NCI-H187 treated with DMSO at 0.1 percent for 48 hours (cell line): ENCODE measurements around the gene IDS.

ENCODE experiments used
- DNase-seq: peaks from one replicate; lab custom pipeline; 2025; lab: John Stamatoyannopoulos, UW

IDS gene

DNA sequence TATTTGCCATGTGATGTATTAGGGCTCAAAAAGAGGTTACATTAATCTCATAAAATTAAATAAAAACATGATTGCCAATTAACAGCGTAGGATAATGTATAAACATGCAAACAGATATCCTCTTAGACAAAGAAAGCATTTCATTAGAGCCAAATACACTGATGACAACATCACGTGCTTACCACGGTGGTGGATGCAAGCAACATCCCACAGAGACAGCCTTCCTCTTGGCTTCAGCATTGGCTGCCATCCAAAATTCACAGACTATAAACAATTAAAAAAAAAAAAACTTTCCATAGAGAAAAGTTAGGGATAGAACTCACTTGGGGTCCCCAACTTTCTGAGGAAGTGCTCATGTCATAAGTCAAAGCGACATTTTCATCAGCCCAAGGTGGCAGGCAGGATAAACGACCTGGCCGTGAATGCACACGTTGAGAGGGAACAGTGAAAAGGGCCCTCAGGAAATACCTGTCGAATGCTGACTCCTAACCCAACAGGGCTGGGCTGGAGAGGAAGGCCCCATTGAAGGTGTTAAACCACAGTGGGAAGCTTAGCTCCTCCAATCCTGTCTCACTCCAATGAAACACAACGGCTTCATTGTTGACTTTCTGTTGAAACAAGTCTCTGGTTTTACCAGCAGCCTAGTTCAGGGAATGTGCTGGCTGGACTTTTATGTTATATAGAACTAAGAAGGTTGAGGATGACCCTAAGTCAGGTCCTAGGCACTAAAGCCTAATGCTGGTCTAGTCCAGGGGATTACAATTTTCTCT is 48.4 kb downstream of the IDS start:
- DNase-seq = no peak

DNA sequence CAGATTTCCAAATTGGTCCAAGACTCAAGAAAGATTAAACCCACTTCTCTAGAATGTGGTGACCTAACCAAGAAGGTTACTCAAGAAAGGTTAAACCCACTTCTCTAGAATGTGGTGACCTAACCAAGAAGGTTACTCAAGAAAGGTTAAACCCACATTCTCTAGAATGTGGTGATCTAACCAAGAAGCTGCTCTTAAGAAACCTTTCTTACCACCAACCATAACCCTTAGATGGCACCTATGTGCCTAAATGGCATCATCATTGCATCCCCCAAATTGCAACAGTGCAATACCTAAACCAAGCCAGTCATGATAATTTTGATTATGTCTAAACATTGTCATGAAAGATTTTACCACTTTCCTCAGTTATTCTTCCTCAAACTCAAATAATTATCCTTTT is 49.2 kb downstream of the IDS start:
- DNase-seq = no peak

DNA sequence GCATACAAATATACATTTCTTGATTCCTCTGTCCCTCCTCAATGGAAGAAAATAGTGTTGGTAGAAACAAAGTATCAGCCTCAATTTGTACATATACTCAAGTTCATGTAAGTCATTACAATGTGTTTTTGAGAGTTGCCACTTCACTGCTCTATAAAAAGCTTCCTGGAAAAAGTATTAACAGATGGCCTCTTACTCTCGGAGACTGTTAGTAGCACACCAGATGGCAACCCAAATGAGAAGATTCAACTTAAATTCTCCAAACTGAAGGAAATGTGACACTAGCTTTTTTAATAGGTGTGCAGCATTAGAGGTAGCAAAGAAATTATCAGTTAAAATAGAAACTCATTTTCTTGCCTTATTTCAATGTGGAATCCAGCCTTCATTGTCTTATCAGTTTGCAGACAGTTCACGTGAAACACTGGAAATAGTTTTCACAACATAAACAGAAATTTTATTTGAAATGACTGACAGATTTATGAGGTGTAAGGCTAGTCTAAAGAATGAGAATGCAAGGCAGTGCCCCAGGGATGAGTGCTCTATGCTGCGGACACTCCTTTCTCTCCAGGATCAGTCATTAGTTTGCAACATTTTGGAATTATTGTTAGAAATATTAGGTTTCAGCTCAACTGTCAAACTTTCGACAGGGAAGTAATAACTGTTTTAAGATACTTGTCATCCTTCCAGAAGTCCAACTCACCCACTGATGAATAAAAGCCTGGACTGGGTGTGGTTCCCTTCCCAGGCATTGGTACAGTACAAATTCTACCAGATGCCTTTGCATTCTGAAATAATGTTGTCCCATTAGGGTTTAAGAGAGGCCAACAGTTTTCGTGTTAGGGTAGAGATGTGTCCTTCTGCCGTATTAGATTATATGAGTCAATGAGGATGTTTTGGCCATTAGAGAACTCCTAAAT is 50.9 kb downstream of the IDS start:
- DNase-seq = no peak

DNA sequence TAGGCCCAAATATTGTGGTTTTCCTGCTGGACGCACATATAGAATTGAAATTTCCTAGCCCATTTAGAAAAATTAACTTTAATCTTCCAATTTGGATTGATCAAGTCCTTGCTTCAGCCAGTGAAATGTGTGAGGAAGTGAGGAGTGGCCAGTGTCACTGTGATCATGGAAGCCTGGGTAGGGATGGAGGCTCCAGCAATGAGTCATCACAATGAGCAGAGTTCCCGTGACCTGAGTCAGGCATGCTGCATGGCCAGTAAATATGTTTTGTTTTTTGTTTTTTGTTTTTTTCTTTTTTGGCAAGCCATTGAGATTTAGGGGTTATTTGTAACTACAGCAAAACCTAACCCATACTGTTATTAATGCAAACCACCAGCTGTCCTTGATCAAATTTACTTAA is 52.1 kb downstream of the IDS start:
- DNase-seq = no peak

DNA sequence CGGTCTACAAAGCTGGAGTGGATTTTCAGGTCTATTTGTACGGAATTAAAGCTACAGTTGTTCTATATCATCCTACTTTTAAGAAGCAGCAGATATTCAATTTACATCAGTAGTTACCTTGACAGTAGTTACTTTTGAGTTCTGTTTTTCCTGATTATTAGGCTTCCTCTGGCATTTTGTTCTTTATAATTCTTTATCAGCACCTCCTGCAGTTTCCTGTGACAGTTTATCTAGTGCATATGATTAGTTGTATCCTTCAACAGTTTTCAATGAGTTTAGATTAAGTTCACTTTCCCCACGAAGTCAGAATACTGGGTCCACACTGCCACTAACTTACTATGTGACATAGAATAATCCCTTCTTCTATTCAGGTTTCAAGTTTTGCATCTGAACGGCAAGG is 71.7 kb downstream of the IDS start:
- DNase-seq = no peak

DNA sequence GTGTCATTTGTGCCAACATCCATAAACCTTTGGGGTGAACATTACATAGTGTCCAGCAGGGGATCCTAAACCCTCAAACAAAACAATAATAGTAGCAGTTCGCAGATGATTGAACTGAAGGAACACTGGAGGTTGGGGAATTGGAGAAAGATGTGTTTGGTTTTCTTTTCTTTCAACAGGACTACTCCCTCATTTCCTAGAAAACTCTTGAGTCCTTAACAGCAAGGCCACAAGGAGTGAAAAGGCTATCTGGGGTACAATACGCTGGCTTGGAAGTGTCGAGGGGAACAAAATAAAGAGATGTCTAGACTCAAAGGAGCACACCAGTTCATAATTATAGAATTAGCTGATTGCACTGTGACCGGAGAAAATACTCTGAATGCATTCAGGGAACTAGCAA is 72.1 kb downstream of the IDS start:
- no peak for DNase-seq
